ENCODE measurements around the gene GSTM1. TPM values are rescaled to one million over a fixed set of nuclear protein-coding genes. Genes with fewer than 3 reads are reported as not detected.

The GSTM1 gene
- total and polyA plus RNA-seq, 2 of the 8 experiments (the other 6 are each of a cell fraction or from before 2014, with no cell fraction given) = 16.7 to 42.5 TPM

- 0 out of 3 replicates have a peak, but pooled peaks of 1 of the 2 experiments have one; percentile 12 for TF ChIP-seq EP300 (IDR thresholded peaks at IDR 0.05; ENCODE audit: borderline replicate concordance in 1 of 2, low read depth in 2 of 2, low read length in 2 of 2)
- 0 out of 2 replicates have a peak, but pooled peaks have one; percentile 29 for TF ChIP-seq TAF1 (IDR thresholded peaks at IDR 0.05; ENCODE audit: low read depth, low read length)
- no peak for TF ChIP-seq POLR2A (IDR thresholded peaks at IDR 0.05; ENCODE audit: control extremely low read depth in 1 of 2, low read depth in 2 of 2, low read length in 2 of 2)
- no peak for TF ChIP-seq MAFK (IDR thresholded peaks at IDR 0.05; ENCODE audit: low read depth, low read length)
- TF ChIP-seq RFX5 (IDR thresholded peaks at IDR 0.05; ENCODE audit: borderline replicate concordance, low read depth, low read length) = no peak
- TF ChIP-seq EZH2 (IDR thresholded peaks at IDR 0.05; ENCODE audit: low read depth, low read length, severe bottlenecking) = no peak
- TF ChIP-seq SIRT6 (IDR thresholded peaks at IDR 0.05; ENCODE audit: low read length) = no peak
- no peak for TF ChIP-seq MAX (IDR thresholded peaks at IDR 0.05)
- no peak for TF ChIP-seq BCL11A (IDR thresholded peaks at IDR 0.05; ENCODE audit: low read depth in 2 of 2, low read length in 2 of 2)
- no peak for TF ChIP-seq EGR1 (IDR thresholded peaks at IDR 0.05; ENCODE audit: borderline replicate concordance, low read depth, low read length)
- TF ChIP-seq CHD2 (IDR thresholded peaks at IDR 0.05; ENCODE audit: low read length) = 0 out of 2 replicates have a peak, but pooled peaks have one; percentile 45
- TF ChIP-seq GABPA (IDR thresholded peaks at IDR 0.05; ENCODE audit: borderline replicate concordance, insufficient read depth, low read length) = peak; percentile 65; the same call in 1 of the 2 replicates
- TF ChIP-seq RAD21 (IDR thresholded peaks at IDR 0.05 in 1 of 2, conservative IDR thresholded peaks at IDR 0.05 in 1 of 2; ENCODE audit: low read depth in 2 of 2, low read length in 2 of 2) = peak; percentile 89 to 92
- TF ChIP-seq HDAC6 (IDR thresholded peaks at IDR 0.05; ENCODE audit: low read depth, low read length) = no peak
- no peak for TF ChIP-seq CTBP2 (IDR thresholded peaks at IDR 0.05; ENCODE audit: borderline replicate concordance, insufficient read depth, insufficient read length, low read length)
- TF ChIP-seq KDM5A (IDR thresholded peaks at IDR 0.05; ENCODE audit: low read length) = no peak
- no peak for TF ChIP-seq ZNF274 (IDR thresholded peaks at IDR 0.05; ENCODE audit: borderline replicate concordance, extremely low read depth, low read length)
- no peak for TF ChIP-seq KDM4A (IDR thresholded peaks at IDR 0.05; ENCODE audit: low read depth, low read length, severe bottlenecking)
- no peak for TF ChIP-seq SP1 (IDR thresholded peaks at IDR 0.05; ENCODE audit: low read depth, low read length)
- TF ChIP-seq NRF1 (IDR thresholded peaks at IDR 0.05; ENCODE audit: low read depth, low read length) = no peak
- TF ChIP-seq KDM1A (IDR thresholded peaks at IDR 0.05; ENCODE audit: borderline replicate concordance, low read length) = no peak; the same call in 1 of the 2 replicates
These were observed 44.0 kb upstream of the GSTM1 start (continued) for GRCh38 chr1:109643385-109644230.
